Measurements from ENCODE around the gene TMEM40.

DNA sequence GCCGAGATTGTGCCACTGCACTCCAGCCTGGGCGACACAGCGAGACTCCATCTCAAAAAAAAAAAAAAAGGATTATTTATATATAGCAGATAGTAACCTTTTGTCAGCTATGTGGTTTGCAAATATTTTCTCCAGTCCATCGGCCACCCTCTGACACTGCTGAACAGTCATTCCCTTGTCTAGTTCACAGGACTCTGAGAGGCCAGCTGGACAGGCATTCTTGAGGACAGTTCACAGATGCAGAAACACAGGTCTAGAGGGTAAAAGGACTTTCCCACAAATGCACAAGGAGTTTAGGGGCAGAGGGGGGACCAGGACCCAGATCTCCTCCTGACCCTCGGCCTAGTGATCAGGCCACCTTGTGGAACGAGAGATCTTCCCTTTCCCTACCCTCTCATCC is 7.5 kb upstream of the TMEM40 start:
- TF ChIP-seq, protein P1, sequence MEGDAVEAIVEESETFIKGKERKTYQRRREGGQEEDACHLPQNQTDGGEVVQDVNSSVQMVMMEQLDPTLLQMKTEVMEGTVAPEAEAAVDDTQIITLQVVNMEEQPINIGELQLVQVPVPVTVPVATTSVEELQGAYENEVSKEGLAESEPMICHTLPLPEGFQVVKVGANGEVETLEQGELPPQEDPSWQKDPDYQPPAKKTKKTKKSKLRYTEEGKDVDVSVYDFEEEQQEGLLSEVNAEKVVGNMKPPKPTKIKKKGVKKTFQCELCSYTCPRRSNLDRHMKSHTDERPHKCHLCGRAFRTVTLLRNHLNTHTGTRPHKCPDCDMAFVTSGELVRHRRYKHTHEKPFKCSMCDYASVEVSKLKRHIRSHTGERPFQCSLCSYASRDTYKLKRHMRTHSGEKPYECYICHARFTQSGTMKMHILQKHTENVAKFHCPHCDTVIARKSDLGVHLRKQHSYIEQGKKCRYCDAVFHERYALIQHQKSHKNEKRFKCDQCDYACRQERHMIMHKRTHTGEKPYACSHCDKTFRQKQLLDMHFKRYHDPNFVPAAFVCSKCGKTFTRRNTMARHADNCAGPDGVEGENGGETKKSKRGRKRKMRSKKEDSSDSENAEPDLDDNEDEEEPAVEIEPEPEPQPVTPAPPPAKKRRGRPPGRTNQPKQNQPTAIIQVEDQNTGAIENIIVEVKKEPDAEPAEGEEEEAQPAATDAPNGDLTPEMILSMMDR (IDR thresholded peaks at IDR 0.05) = no peak
- TF ChIP-seq POLR2A (IDR thresholded peaks at IDR 0.05) = no peak
